HEK293 (cell line): Measurements from ENCODE around the gene HS6ST3.

Experiments
- CTCF ChIA-PET: fragments of 350-600 bp; formaldehyde crosslinking; extraction: SDS; loops from one replicate; lab custom pipeline; 2021; ENCODE audit warnings: antibody characterized with exemption; lab: Yijun Ruan, JAX
- POLR2A ChIA-PET: fragments of 300-600 bp; formaldehyde crosslinking; extraction: SDS; loops from one replicate; lab custom pipeline; 2020; ENCODE audit warnings: antibody characterized with exemption, inconsistent platforms; lab: Yijun Ruan, JAX
- H3K27ac ChIP-seq: fragments of 200-500 bp; sonication (Bioruptor generic); 2 replicates; pipeline ENCODE4 v1.5.1; 2014; ENCODE audit warnings: low read depth, low read length, control low read depth, inconsistent platforms; ENCODE audit errors: extremely low read depth
- H3K36me3 ChIP-seq, 2 experiments: fragments of 200-500 bp in 1 of 2; sonication (Bioruptor generic) in 1 of 2; 1 replicate in 1 of 2; 2 replicates in 1 of 2; pipeline ENCODE4 v1.5.1; 2014 to 2017; ENCODE audit warnings: inconsistent platforms in 2 of 2, low read length in 2 of 2; ENCODE audit not compliant: control insufficient read depth in 2 of 2, insufficient read depth in 1 of 2
- H3K4me1 ChIP-seq: fragments of 200-500 bp; sonication (Bioruptor generic); 2 replicates; pipeline ENCODE4 v1.5.1; 2014; ENCODE audit warnings: mild to moderate bottlenecking, low read length, inconsistent platforms; ENCODE audit not compliant: control insufficient read depth, insufficient read depth
- H3K4me3 ChIP-seq: 2 replicates; pipeline ENCODE4 v1.5.1; 2011; ENCODE audit warnings: low read depth, mild to moderate bottlenecking, control low read depth, low read length, moderate library complexity
- H3K9me3 ChIP-seq: fragments of 200-500 bp; sonication (Bioruptor generic); 2 replicates; pipeline ENCODE4 v1.5.1; 2014; ENCODE audit warnings: low read depth, low read length, inconsistent platforms; ENCODE audit not compliant: control insufficient read depth, insufficient read depth
- FEZF1 ChIP-seq: fragments of 450-650 bp; formaldehyde crosslinking; IDR thresholded peaks from 2 replicates; pipeline ENCODE4 v1.5.1; 2016; ENCODE audit warnings: missing biosample characterization, missing genetic modification characterization
- GLIS1 ChIP-seq: fragments of 450-650 bp; formaldehyde crosslinking; IDR thresholded peaks from 2 replicates; pipeline ENCODE4 v1.5.1; 2016; ENCODE audit warnings: missing biosample characterization, missing genetic modification characterization
- HOXC10 ChIP-seq: sonication (generic); formaldehyde crosslinking; IDR thresholded peaks from 2 replicates; pipeline ENCODE4 v1.8.1; 2023; ENCODE audit warnings: mild to moderate bottlenecking, missing genetic modification reagents
- KLF7 ChIP-seq: fragments of 450-650 bp; formaldehyde crosslinking; IDR thresholded peaks from 2 replicates; pipeline ENCODE4 v1.5.1; 2016; ENCODE audit warnings: missing biosample characterization, missing genetic modification characterization, borderline replicate concordance
- PRDM6 ChIP-seq: fragments of 450-650 bp; formaldehyde crosslinking; IDR thresholded peaks from 2 replicates; pipeline ENCODE4 v1.5.1; 2017; ENCODE audit warnings: missing biosample characterization, missing genetic modification characterization
- SP7 ChIP-seq: fragments of 450-650 bp; formaldehyde crosslinking; IDR thresholded peaks from 2 replicates; pipeline ENCODE4 v1.5.1; 2016; ENCODE audit warnings: missing biosample characterization, missing genetic modification characterization
- ZBTB20 ChIP-seq: fragments of 450-650 bp; formaldehyde crosslinking; IDR thresholded peaks from 2 replicates; pipeline ENCODE4 v1.5.1; 2016; ENCODE audit warnings: missing biosample characterization, missing genetic modification characterization
- ZBTB7A ChIP-seq: fragments of 450-650 bp; formaldehyde crosslinking; IDR thresholded peaks from 2 replicates; pipeline ENCODE4 v1.5.1; 2016; ENCODE audit warnings: low read depth, missing biosample characterization, missing genetic modification characterization
- ZFHX2 ChIP-seq: fragments of 450-650 bp; formaldehyde crosslinking; conservative IDR thresholded peaks from 2 replicates; pipeline ENCODE4 v1.5.1; 2016; ENCODE audit warnings: missing biosample characterization, missing genetic modification characterization
- ZNF114 ChIP-seq: fragments of 450-650 bp; formaldehyde crosslinking; IDR thresholded peaks from 2 replicates; pipeline ENCODE4 v1.5.0; 2017; ENCODE audit warnings: missing biosample characterization, missing genetic modification characterization
- ZNF121 ChIP-seq: fragments of 450-650 bp; formaldehyde crosslinking; IDR thresholded peaks from 2 replicates; pipeline ENCODE4 v1.5.1; 2016; ENCODE audit warnings: missing biosample characterization, missing genetic modification characterization
- ZNF211 ChIP-seq: fragments of 450-650 bp; formaldehyde crosslinking; IDR thresholded peaks from 2 replicates; pipeline ENCODE4 v1.5.1; 2016; ENCODE audit warnings: low read depth, missing biosample characterization, missing genetic modification characterization
- ZNF239 ChIP-seq: fragments of 450-650 bp; formaldehyde crosslinking; IDR thresholded peaks from 2 replicates; pipeline ENCODE4 v1.5.1; 2016; ENCODE audit warnings: missing biosample characterization, missing genetic modification characterization
- ZNF274 ChIP-seq, 2 experiments: fragments of 200-500 bp in 1 of 2; fragments of 450-650 bp in 1 of 2; sonication (Bioruptor generic) in 1 of 2; formaldehyde crosslinking in 1 of 2; IDR thresholded peaks; 2 replicates each; pipeline versions ENCODE4 v1.5.1 to v1.6.1; 2014 to 2016; ENCODE audit warnings: borderline replicate concordance in 1 of 2, inconsistent platforms in 1 of 2, low read length in 1 of 2, missing biosample characterization in 1 of 2, missing genetic modification characterization in 1 of 2
- ZNF404 ChIP-seq: fragments of 450-650 bp; formaldehyde crosslinking; IDR thresholded peaks from 2 replicates; pipeline ENCODE4 v1.5.1; 2017; ENCODE audit warnings: missing biosample characterization, missing genetic modification characterization
- ZNF48 ChIP-seq: fragments of 450-650 bp; formaldehyde crosslinking; IDR thresholded peaks from 2 replicates; pipeline ENCODE4 v1.5.1; 2016; ENCODE audit warnings: missing biosample characterization, missing genetic modification characterization
- ZNF488 ChIP-seq: fragments of 450-650 bp; formaldehyde crosslinking; IDR thresholded peaks from 2 replicates; pipeline ENCODE4 v1.5.1; 2016; ENCODE audit warnings: missing biosample characterization, missing genetic modification characterization
- ZNF518A ChIP-seq: fragments of 450-650 bp; formaldehyde crosslinking; conservative IDR thresholded peaks from 2 replicates; pipeline ENCODE4 v1.5.1; 2016; ENCODE audit warnings: low read depth, missing biosample characterization, missing genetic modification characterization
- ZNF555 ChIP-seq: fragments of 450-650 bp; formaldehyde crosslinking; conservative IDR thresholded peaks from 2 replicates; pipeline ENCODE4 v1.5.1; 2017; ENCODE audit warnings: missing biosample characterization, mild to moderate bottlenecking, missing genetic modification characterization, inconsistent platforms
- ZNF629 ChIP-seq: fragments of 450-650 bp; formaldehyde crosslinking; IDR thresholded peaks from 2 replicates; pipeline ENCODE4 v1.5.1; 2017; ENCODE audit warnings: missing biosample characterization, missing genetic modification characterization
- ZNF639 ChIP-seq: fragments of 450-650 bp; formaldehyde crosslinking; IDR thresholded peaks from 2 replicates; pipeline ENCODE4 v1.5.1; 2016; ENCODE audit warnings: missing biosample characterization, missing genetic modification characterization
- ZNF658 ChIP-seq: fragments of 450-650 bp; formaldehyde crosslinking; IDR thresholded peaks from 2 replicates; pipeline ENCODE4; 2016; ENCODE audit warnings: missing biosample characterization, missing genetic modification characterization
- ZNF785 ChIP-seq: fragments of 450-650 bp; formaldehyde crosslinking; IDR thresholded peaks from 2 replicates; pipeline ENCODE4 v1.5.1; 2016; ENCODE audit warnings: missing biosample characterization, missing genetic modification characterization
- ZSCAN4 ChIP-seq: fragments of 450-650 bp; formaldehyde crosslinking; IDR thresholded peaks from 2 replicates; pipeline ENCODE4 v1.5.1; 2017; ENCODE audit warnings: missing biosample characterization, missing genetic modification characterization

Gene HS6ST3

GRCh38 chr13:96238861-96239260 is 149.0 kb downstream of the HS6ST3 start (continued):
- TF ChIP-seq ZNF518A (no peak), KLF7 (no peak), ZNF48 (tag by site-specific recombination) (no peak), ZNF629 (tag by site-specific recombination) (no peak), ZSCAN4 (no peak), SP7 (tag by site-specific recombination) (peak; percentile 54; the same call in 1 of the 2 replicates), ZFHX2 (tag by site-specific recombination) (no peak), ZNF121 (tag by site-specific recombination) (no peak), FEZF1 (0 out of 2 replicates have a peak, but pooled peaks have one; percentile 18), GLIS1 (tag by site-specific recombination) (no peak), ZNF785 (tag by site-specific recombination) (no peak), PRDM6 (tag by site-specific recombination) (no peak), ZNF274 (IDR thresholded peaks at IDR 0.05; ENCODE audit: low read length) (no peak), ZNF274 (tag by site-specific recombination; IDR thresholded peaks at IDR 0.05; ENCODE audit: borderline replicate concordance) (no peak), ZNF211 (tag by site-specific recombination) (no peak)

GRCh38 chr13:96243376-96243775 is 153.5 kb downstream of the HS6ST3 start:
- ChIA-PET CTCF (no interaction called here), POLR2A (no interaction called here)
- no peaks in the 10 kb centered on the region for H3K36me3 ChIP-seq
- H3K4me1 ChIP-seq = no peaks in the 10 kb centered on the region; the same call in 1 of the 2 replicates
- H3K27ac ChIP-seq = no peak overlapping the region
- no peaks in the 10 kb centered on the region; the same call in 1 of the 2 replicates for H3K9me3 ChIP-seq
- no peak overlapping the region for H3K4me3 ChIP-seq
- TF ChIP-seq HOXC10 (CRISPR knock-in tag) (no peak), ZNF48 (tag by site-specific recombination) (no peak), ZNF404 (tag by site-specific recombination) (no peak), ZNF555 (tag by site-specific recombination) (no peak), ZNF639 (tag by site-specific recombination) (no peak), ZBTB20 (no peak), ZNF658 (tag by site-specific recombination) (no peak), ZNF488 (no peak), ZNF239 (tag by site-specific recombination) (no peak), ZNF114 (tag by site-specific recombination) (no peak), ZBTB7A (tag by site-specific recombination) (no peak)
- TF ChIP-seq, all 188 proteins: peak for 0
